ENCODE data around the gene CSNK2A1.
"Not testable (repeated sequence)": the region's sequence is repeated elsewhere in the genome, so short reads cannot be mapped to it uniquely, and the experiment has no call there.

The CSNK2A1 gene

DNA sequence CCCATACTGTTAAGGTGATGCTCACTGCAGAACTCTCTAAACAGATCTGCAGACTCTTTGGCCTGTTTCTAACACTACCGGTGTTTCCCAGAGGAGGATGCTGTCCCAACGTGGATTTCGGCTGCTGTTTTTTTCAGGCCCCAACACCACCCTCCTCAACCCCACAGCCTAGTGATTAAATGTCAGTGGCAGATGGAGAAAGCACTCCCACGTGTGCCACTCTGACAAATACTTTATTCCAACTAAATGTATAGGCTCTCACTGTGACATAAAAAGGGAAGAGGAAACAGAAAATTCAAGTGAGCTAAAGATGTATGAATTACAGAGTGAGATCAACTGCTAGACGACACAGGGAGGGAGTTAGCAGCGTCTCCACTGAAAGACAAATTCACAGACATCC is 84.8 kb downstream of the CSNK2A1 start:
- Histone ChIP-seq H3K36me3 (ENCODE audit: low read depth) (peaks cover 38% of the 10 kb centered on the region), H3K27me3 (ENCODE audit: insufficient read depth, poor library complexity, severe bottlenecking) (no peaks in the 10 kb centered on the region), H3K9me3 (ENCODE audit: severe bottlenecking) (no peaks in the 10 kb centered on the region), H3K27ac (ENCODE audit: poor library complexity, severe bottlenecking) (no peak overlapping the region), H3K4me3 (ENCODE audit: severe bottlenecking) (no peak overlapping the region), H3K4me1 (ENCODE audit: insufficient read depth, poor library complexity, severe bottlenecking) (peaks cover 10% of the 10 kb centered on the region)
- TF ChIP-seq, protein P1, sequence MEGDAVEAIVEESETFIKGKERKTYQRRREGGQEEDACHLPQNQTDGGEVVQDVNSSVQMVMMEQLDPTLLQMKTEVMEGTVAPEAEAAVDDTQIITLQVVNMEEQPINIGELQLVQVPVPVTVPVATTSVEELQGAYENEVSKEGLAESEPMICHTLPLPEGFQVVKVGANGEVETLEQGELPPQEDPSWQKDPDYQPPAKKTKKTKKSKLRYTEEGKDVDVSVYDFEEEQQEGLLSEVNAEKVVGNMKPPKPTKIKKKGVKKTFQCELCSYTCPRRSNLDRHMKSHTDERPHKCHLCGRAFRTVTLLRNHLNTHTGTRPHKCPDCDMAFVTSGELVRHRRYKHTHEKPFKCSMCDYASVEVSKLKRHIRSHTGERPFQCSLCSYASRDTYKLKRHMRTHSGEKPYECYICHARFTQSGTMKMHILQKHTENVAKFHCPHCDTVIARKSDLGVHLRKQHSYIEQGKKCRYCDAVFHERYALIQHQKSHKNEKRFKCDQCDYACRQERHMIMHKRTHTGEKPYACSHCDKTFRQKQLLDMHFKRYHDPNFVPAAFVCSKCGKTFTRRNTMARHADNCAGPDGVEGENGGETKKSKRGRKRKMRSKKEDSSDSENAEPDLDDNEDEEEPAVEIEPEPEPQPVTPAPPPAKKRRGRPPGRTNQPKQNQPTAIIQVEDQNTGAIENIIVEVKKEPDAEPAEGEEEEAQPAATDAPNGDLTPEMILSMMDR (IDR thresholded peaks at IDR 0.05; ENCODE audit: poor library complexity, severe bottlenecking): no peak
- DNase-seq (ENCODE audit: low spot score) (no peak), ATAC-seq (ENCODE audit: low read depth) (no peak)

DNA sequence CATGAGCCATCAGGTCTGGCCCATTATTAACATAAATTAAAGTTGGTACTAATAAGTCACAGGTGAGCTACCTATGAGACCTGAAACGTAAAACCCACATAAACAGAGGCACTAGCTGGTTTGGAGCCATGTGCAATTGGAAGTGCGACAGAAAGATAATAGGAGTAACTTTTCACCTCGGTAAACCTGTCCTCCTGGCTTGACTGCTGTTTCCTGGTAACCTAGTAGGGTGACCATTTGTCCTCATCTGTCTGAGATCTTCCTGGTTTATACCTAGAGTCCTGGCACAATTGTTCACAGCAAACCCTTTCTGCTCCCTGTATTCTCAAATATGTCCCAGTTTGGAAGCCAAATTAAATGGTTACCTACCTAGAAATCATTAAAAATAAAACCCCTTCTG is 88.6 kb downstream of the CSNK2A1 start:
- TF ChIP-seq, protein P1 (IDR thresholded peaks at IDR 0.05; ENCODE audit: poor library complexity, severe bottlenecking): no peak
- ATAC-seq (ENCODE audit: low read depth): no peak
- Histone ChIP-seq H3K27me3 (ENCODE audit: insufficient read depth, poor library complexity, severe bottlenecking) (no peaks in the 10 kb centered on the region), H3K27ac (ENCODE audit: poor library complexity, severe bottlenecking) (no peak overlapping the region), H3K36me3 (ENCODE audit: low read depth) (peaks cover 45% of the 10 kb centered on the region), H3K4me1 (ENCODE audit: insufficient read depth, poor library complexity, severe bottlenecking) (no peaks in the 10 kb centered on the region), H3K9me3 (ENCODE audit: severe bottlenecking) (no peaks in the 10 kb centered on the region), H3K4me3 (ENCODE audit: severe bottlenecking) (no peak overlapping the region)
- no peak for DNase-seq (ENCODE audit: low spot score)

DNA sequence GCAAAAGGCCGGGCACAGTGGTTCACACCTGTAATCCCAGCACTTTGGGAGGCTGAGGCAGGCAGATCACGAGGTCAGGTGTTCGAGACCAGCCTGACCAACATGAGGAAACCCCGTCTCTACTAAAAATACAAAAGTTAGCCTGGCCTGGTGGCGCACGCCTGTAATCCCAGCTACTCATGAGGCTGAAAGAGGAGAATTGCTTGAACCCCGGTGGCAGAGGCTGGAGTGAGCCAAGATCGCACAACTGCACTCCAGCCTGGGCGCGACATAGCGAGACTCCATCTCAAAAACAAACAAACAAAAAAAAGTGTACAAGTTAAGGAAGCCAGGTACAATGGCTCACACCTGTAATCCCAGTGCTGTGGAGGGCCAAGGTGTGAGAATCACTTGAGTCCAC is 91.6 kb downstream of the CSNK2A1 start:
- H3K27me3 ChIP-seq (ENCODE audit: insufficient read depth, poor library complexity, severe bottlenecking); H3K9me3 ChIP-seq (ENCODE audit: severe bottlenecking); DNase-seq (ENCODE audit: low spot score); H3K4me3 ChIP-seq (ENCODE audit: severe bottlenecking); H3K27ac ChIP-seq (ENCODE audit: poor library complexity, severe bottlenecking); H3K4me1 ChIP-seq (ENCODE audit: insufficient read depth, poor library complexity, severe bottlenecking); ATAC-seq (ENCODE audit: low read depth): not testable (repeated sequence)
- peaks cover 40% of the 10 kb centered on the region for H3K36me3 ChIP-seq (ENCODE audit: low read depth)

DNA sequence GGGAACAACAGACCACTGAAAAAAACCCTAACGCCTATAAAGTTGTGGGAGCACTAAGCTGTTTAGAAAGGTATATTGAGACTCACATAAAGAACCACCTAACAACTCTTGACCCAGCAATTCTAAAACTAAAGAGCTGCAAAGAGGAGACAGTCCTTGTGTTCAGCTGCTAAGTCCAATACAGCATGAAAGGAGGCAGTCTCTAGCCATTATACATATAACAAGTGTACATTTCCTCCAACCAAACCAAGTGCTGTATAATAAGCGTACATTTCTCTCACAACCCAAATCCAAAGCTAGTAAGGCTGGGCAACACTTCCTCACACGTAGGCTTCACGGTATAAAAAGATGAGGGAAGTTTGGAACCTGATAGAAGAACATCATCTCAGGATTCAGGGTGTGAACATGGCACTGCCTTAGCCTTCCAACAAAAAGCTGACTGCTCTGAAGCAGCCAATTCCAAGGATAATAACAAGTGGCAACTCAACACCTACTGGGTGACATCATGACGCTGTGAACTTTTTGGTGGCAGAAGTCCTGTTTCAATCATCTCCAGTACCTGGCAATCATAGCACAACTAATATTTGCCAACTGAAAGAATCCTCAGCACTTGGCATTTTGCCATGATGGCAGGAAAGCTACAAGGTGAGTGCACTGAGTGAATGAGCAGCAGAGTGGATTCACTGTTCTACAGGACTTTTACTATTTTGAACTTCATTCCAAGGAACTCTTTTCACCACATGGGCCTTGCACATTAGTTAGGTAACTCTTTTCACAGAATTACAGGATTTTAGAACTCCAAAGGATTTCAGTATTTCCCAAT is 97.9 kb downstream of the CSNK2A1 start:
- Histone ChIP-seq H3K9me3 (ENCODE audit: severe bottlenecking) (no peaks in the 10 kb centered on the region), H3K27me3 (ENCODE audit: insufficient read depth, poor library complexity, severe bottlenecking) (no peaks in the 10 kb centered on the region), H3K4me1 (ENCODE audit: insufficient read depth, poor library complexity, severe bottlenecking) (no peaks in the 10 kb centered on the region), H3K36me3 (ENCODE audit: low read depth) (peaks cover 72% of the 10 kb centered on the region), H3K4me3 (ENCODE audit: severe bottlenecking) (no peak overlapping the region), H3K27ac (ENCODE audit: poor library complexity, severe bottlenecking) (no peak overlapping the region)
- DNase-seq (ENCODE audit: low spot score) (no peak), ATAC-seq (ENCODE audit: low read depth) (0 out of 3 replicates have a peak, but pooled peaks have one; percentile 23)
- TF ChIP-seq, protein P1 (IDR thresholded peaks at IDR 0.05; ENCODE audit: poor library complexity, severe bottlenecking): no peak

DNA sequence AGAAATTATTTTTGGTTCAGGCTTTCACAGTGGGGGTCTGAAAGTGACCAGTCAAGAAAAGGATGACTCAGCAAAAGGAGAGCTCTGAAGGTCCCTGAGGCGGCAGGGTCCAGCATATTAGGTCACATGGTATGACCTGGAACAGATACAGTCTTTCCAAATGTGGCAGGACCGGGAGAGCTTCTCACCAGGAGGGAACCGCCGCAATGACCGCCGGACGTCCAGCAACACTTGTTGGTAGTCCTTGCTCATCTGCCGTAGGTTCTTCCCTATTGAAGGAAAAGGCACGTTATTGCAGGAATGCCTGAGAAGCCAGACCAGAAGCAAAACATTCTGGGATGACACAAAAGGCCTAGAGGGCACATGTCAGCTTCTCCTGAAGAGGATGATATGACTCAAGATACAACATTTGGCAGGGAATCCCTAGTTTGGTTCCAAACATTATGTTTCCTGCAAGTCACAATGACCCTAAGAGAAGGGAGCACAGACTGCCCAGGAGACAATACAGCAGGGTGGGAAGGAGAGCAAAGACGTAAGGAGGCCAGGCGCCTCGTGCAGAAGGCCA is 98.6 kb downstream of the CSNK2A1 start:
- Histone ChIP-seq H3K27me3 (ENCODE audit: insufficient read depth, poor library complexity, severe bottlenecking) (no peaks in the 10 kb centered on the region), H3K36me3 (ENCODE audit: low read depth) (peaks cover 78% of the 10 kb centered on the region), H3K9me3 (ENCODE audit: severe bottlenecking) (no peaks in the 10 kb centered on the region), H3K27ac (ENCODE audit: poor library complexity, severe bottlenecking) (no peak overlapping the region), H3K4me1 (ENCODE audit: insufficient read depth, poor library complexity, severe bottlenecking) (no peaks in the 10 kb centered on the region), H3K4me3 (ENCODE audit: severe bottlenecking) (no peak overlapping the region)
- TF ChIP-seq, protein P1 (IDR thresholded peaks at IDR 0.05; ENCODE audit: poor library complexity, severe bottlenecking): no peak
- DNase-seq (ENCODE audit: low spot score) (peak; percentile 14), ATAC-seq (ENCODE audit: low read depth) (no peak; the same call in 2 of the 3 replicates)
